GM12891 (cell line): ENCODE data around the gene TEX2.

Experiments used
- PAX5 ChIP-seq: IDR thresholded peaks from 2 replicates; pipeline ENCODE4 v1.6.1; 2011; ENCODE audit warnings: low read length, moderate library complexity, mild to moderate bottlenecking; ENCODE audit not compliant: insufficient read depth, severe bottlenecking
- POLR2A ChIP-seq: IDR thresholded peaks from 2 replicates; pipeline ENCODE4 v1.6.1; 2011; ENCODE audit warnings: low read depth, low read length, control low read depth
- POLR2AphosphoS5 ChIP-seq: IDR thresholded peaks from 2 replicates; pipeline ENCODE4 v1.6.1; 2011; ENCODE audit warnings: low read depth, low read length, control low read depth
- POU2F2 ChIP-seq: IDR thresholded peaks from 2 replicates; pipeline ENCODE4 v1.6.1; 2011; ENCODE audit warnings: low read depth, mild to moderate bottlenecking, control low read depth, low read length, moderate library complexity
- TAF1 ChIP-seq: IDR thresholded peaks from 2 replicates; pipeline ENCODE4 v1.6.1; 2011; ENCODE audit warnings: low read depth, low read length, control low read depth

DNA sequence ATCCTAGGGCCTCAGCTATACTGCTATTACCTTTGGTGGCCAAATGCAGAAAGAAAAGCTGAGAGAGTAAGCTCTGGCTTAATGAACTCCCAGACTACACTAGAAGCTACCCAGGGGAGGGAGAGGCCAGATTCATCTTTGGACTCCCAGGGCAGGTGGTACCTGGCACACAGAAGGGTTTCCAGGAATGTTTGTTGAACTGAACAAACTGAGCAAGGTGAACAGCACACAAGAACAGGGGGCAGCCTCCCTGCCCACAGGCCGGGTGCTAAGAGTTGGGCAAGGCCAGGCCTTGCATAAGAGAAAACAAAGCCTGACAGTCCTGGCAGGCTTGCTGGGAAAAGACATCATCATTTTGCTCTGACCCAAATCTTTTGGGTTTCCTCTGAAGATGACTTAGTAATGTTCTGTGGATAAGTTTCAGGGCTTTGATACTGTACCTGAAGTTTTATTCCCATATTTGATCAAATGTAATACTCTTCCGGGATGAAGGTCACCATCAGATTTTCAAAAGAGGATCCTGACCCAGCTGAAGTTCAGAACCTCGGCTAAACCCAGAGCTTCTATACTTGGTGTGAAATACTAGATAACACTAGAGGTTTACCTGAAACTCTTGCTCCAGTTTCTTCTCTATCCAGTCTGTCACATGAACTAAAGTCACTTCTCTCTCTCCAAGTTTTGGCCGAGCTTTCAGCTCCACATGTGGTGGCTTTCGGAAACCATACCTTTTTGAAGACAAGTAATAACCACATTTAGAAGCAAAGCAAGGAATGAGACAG lies 112.6 kb downstream of the TEX2 start:
- TF ChIP-seq POLR2AphosphoS5 (no peak), TAF1 (no peak), POLR2A (no peak), POU2F2 (no peak), PAX5 (no peak)
